PC-9 (cell line): ENCODE data around the gene FBH1.

Experiments
- EZH2 ChIP-seq: fragments of 200-600 bp; sonication (generic); IDR thresholded peaks from 2 replicates; pipeline ENCODE4 v1.8.0; 2017; ENCODE audit warnings: antibody characterized with exemption, low read depth
- TF ChIP-seq, protein P1 (sequence below): fragments of 200-600 bp; sonication (generic); conservative IDR thresholded peaks from 2 replicates; pipeline ENCODE4 v1.6.1; 2017; ENCODE audit warnings: mixed run types, antibody characterized with exemption, mild to moderate bottlenecking, moderate library complexity

DNA sequence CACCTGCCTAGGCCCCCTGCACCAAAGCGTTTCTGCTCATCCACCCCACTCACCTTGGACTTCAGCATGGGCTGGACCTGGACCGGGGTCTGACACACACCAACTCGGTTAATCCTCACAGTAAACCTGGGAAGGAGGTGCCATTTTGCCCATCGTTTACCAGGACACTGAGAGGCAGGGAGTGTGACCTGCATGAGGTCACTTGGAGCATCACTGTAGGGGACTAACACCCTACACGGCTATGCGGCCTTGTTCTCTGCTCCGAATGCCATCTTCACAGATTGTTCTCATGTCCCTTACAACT lies 33.4 kb upstream of the FBH1 start:
- TF ChIP-seq, protein P1, sequence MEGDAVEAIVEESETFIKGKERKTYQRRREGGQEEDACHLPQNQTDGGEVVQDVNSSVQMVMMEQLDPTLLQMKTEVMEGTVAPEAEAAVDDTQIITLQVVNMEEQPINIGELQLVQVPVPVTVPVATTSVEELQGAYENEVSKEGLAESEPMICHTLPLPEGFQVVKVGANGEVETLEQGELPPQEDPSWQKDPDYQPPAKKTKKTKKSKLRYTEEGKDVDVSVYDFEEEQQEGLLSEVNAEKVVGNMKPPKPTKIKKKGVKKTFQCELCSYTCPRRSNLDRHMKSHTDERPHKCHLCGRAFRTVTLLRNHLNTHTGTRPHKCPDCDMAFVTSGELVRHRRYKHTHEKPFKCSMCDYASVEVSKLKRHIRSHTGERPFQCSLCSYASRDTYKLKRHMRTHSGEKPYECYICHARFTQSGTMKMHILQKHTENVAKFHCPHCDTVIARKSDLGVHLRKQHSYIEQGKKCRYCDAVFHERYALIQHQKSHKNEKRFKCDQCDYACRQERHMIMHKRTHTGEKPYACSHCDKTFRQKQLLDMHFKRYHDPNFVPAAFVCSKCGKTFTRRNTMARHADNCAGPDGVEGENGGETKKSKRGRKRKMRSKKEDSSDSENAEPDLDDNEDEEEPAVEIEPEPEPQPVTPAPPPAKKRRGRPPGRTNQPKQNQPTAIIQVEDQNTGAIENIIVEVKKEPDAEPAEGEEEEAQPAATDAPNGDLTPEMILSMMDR: no peak
- TF ChIP-seq EZH2: no peak
